Right forelimb (tissue), 1 donor: ENCODE results near the gene VSTM5.
A peak's percentile ranks its signal among the peaks of the same experiment; 100 is the strongest.
"Not testable (repeated sequence)": the region's sequence is repeated elsewhere in the genome, so short reads cannot be mapped to it uniquely, and the experiment has no call there.

Experiments used
- DNase-seq: peaks from one replicate; pipeline ENCODE4 v3.0.0-alpha.2; 2018

VSTM5 gene

GRCh38 chr11:93850594-93851018 lies at the start of gene VSTM5:
Gene VSTM5 (minus strand): TSS chr11:93850618. CDS start chr11:93850502, 116 bp downstream.
- DNase-seq: no peak

DNA sequence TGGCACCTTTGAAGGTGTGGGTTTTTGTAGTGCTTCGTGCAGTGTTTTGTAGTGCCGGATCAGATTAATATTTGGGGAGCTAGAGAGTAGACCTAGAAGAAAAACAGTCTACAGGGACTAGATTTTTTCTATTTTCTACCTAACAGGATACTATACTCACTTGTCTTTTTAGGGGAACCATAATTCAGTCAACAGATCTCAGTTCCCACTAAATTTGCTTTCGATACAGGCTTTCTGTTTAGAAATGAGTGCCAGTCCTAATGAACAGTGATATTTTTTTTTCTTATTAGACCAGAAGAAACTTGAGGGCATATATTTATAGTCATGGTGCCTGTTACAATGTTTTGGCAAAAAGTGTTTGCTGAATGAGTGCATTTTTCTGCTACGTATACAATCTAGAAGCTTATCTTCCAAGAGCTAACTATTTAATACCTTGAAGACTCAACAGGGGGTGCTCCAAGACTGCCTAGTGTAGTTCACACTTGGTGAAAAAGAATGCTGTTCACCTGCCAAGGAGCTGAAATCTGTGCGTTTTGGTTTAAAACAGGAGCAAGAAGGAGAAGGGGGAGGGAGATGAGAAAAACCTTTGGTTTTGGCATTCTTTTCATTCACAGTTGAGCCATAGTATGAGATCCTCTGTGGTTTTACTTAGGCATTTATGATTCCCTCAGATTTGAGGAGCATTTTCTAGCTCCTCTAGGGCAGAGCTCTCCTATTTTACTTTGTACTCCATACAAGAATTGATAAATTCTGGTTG lies 44.9 kb upstream of the VSTM5 start:
- DNase-seq: no peak

- no peak for DNase-seq
Measured at GRCh38 chr11:93890391-93891051, 40.1 kb upstream of the VSTM5 start.

GRCh38 chr11:93887111-93887510 lies 36.7 kb upstream of the VSTM5 start:
- no peak for DNase-seq

- not testable (repeated sequence) for DNase-seq
Measured at GRCh38 chr11:93879114-93879513, 28.7 kb upstream of the VSTM5 start.

DNA sequence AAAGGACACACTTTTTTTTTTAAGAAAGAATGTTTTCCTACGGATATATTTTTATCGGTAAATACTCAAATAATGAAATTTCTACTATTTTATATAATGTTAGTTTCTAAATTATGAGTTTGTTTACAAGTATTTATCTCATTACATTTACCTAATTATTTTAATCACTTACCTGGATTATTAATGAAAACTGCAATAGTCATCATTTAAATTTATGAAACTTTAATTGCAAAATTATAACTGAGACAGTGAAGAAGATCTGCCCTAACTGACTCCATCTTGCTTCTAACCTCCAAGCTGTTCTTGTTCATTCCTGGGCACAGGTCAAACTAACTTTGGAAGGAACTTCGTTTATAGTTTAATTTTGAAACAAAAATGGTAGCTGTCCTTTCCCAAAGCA lies 25.2 kb upstream of the VSTM5 start:
- DNase-seq: no peak

GRCh38 chr11:93871526-93871925 lies 21.1 kb upstream of the VSTM5 start:
- no peak for DNase-seq

DNA sequence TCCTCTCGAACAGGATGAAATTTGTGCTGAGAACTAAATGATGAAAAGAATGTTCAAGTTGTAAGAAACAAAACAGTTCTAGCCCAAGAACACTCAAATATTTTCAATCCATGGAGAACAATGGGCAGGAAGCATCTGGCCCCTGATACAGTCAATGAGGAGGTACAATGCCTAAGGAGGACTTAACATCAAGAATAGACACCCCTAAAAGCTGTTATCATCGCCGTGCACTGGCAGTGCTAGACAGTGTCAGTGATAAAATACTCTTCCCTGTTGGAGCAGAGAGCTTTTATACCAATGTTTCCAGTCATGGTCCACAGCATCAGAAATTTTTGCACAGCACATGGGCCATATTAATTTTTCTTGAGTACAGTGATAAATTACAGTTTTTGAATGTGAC lies 20.2 kb upstream of the VSTM5 start:
- DNase-seq: no peak

DNA sequence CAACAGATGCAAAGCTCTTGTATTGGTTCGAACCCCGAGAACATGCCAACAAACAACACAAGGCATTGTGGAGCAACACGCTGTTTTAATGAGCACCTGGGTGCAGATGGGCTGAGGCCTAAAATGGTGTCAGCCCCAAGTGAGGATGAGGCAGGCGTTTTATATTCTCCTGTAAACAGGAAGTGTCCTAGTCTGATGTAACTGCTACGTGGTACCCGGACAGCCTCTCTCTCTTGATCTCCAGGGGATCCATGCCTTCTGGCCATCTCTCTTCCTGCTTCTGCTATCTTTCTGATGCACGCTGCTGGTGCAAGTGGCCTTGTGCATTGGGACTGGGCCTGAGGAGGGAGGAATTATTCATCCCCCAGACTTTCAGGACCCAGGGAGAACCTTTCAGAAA lies 19.4 kb upstream of the VSTM5 start:
- no peak for DNase-seq

- not testable (repeated sequence) for DNase-seq
Measured at GRCh38 chr11:93868404-93868803, 18.0 kb upstream of the VSTM5 start.

DNA sequence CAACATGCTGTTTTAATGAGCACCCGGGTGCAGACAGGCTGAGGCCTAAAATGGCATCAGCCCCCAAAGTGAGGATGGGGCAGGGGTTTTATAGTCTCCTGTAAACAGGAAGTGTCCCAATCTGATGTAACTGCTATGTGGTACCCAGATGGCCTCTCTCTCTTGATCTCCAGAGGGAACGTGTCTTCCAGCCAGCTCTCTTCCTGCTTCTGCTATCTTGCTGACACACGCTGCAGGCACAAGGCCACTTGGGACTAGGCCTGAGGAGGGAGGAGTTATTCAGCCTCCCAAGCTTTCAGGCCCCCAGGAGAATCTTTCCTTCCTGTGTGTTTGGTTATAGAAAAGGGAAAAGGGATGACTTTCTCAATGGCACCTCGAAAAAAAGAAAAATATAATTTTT lies 11.4 kb upstream of the VSTM5 start:
- DNase-seq: no peak

DNA sequence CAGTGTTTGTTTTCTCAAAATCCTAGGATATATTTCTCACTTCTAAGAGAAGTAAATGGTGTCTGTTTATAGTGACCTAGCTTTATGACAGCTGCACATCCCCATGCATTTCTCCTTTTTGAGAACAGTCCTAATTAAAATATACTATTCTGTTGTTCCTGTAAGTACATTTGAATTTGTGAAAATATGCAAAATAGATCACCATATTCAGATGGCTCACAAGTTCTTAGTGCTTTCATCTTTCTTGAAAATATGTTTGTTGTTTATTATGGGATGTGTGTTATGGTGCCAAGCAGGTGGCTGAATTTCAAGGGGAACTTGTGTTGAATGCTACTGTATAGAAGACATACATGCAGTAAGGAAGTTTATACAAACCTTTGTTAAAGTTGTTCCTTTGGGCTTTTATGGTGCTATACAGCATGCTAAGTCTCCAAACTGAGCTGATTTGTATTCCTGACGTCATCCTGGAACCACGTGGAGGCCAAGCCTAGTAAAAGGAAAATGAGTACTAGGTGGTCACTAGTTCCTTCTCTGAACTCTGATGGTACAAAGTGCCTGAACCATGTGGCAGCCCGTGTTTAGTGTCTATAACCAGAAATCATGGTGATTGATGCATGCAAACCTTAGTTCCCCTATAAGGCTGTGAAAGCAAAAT lies 7.8 kb upstream of the VSTM5 start:
- no peak for DNase-seq

GRCh38 chr11:93857413-93858120 lies 7.1 kb upstream of the VSTM5 start:
- DNase-seq: no peak

GRCh38 chr11:93852242-93852641 lies 1.8 kb upstream of the VSTM5 start:
- DNase-seq: no peak

DNA sequence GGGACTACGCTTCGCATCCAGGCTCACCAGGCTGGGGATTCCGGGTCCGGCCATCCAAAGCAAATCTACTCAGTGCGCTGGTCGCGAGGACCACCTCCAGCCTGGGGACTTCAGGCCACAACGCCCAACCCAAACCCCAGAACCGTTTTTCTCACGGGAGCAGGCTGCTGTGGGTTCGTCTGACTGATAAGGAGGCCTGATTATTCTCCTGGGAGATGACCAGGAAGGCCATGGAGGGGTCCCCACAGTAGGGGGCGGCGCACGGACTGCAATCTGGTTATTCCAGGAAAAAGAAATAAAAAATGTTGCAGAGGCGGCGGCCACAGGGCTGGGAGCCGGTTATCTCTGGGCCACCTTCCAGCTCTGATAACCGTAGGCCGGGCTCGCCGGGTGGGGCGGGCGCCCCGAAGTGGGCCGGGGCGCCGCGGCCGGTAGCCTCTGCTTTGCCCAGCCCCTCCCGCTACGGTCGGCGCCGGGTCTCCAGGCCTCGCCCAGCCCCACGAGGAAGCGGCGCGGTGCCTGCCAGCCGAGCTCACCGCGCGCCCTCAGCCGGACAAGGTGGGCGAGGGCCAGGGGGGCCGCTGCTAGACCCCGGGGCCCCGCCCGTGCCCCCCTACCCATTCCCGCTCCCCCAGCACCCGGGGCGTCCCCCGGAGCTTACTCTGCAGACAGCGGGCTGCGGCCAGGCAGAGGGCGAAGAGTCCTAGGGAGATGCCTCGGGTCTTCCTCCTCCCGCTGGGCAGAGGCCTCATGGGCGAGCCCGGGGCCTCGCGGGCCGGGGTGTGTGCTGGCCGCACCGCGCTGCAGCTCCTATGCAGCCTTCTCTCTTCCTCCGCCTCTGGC lies 446 bp downstream of the VSTM5 start:
- DNase-seq: peak; percentile 51

DNA sequence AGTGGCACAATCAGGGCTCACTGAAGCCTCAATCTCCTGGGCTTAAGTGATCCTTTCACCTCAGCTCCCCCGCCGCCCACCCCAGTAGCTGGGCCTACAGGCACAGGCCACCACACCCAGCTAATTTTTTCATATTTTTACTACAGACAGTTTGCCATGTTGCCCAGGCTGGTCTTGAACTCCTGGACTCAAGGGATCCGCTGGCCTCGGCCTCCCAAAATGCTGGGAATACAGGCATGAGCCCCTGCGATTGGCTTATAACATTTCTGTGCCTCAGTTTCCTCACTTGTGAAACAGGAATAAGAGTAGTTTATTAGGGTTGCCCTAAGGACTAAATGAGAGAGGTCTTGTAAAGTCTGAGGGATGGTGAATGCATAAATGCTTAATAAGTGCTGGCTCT lies 1.2 kb downstream of the VSTM5 start:
- DNase-seq: no peak

- DNase-seq: no peak
Measured at GRCh38 chr11:93846411-93846810, 4.0 kb downstream of the VSTM5 start.

GRCh38 chr11:93845181-93846092 lies 5.0 kb downstream of the VSTM5 start:
- no peak for DNase-seq

DNA sequence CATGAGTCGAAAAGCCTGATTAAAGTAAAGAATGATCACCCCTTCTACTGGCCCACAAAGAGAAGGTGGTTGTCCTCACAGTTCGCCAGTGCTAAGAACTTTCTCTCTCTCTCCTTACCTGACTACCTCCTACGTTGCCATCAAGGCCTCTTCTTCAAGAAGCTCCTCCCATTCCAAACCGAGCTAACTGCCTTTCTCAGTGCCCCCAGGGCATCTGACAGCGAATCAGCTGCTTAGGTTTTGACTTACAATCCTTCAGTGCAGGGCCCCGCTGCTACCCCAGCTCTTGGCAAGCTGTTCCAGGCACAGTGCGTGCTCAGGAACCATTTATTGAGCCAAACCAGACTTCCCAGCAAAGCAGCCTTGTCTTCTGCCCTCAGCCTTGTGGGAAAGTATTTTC lies 5.8 kb downstream of the VSTM5 start:
- DNase-seq: no peak

DNA sequence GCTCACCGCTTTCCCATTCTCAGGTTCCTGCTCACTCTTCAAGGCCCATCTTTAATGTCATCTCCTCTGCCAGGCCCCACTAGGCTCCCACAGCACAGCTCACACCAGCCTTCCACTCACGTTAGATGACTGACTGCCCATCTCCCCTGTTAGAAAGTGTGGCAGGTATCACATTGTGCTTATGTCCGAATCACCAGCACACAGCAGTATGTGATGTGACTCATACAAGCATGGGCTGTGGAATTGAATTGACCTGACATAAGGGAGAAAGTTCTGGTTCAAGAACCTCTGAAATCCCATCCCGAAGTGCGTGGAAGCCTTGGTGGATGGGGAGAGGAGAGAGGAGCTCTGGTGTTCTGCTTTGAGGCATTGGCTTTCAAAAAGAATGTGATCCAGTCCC lies 6.5 kb downstream of the VSTM5 start:
- no peak for DNase-seq

- DNase-seq: no peak
Measured at GRCh38 chr11:93842461-93842860, 8.0 kb downstream of the VSTM5 start.
